GM21786 (cell line): ENCODE results near the gene CFAP70.

ENCODE experiments used
- ATAC-seq: cut with Tn5 transposase; IDR thresholded peaks from one replicate; pipeline ENCODE4 v1.9.1; 2021; ENCODE audit not compliant: unreplicated experiment

CFAP70 gene

DNA sequence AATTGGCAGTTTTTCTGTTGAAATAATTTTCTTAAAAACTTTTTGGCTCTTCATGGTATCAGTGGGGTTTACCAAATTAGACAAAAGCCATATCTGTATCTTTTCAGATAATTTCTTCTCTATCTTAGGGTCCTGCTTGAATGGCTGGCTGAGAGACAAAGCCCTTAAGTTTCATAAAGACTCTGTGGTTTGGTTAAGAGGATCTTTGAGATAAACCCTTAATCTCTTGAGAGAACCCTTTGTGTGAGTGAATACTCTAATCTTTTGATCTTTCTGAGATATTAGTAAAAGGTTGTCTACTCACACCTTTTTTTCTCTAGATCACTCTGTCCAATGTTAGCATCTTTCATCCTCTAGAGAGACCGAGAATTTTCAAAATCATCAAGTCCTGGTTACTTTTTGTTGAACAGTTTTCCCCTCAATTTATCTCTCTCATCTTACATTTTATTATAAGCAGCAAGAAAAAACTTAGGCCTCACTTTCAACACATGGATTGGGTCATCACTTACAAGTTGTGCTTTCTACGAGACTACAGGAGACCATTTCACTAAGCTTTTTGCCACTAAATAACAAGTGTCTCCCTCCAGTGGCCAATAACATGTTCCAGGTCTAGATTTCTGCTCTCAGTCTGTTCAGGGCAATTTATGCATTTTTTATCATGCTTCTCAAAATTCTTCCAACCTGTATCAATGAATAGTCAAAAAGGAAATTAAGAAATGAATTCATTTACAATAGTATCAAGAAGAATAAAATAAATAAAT lies 140.1 kb downstream of the CFAP70 start:
- ATAC-seq = no peak

DNA sequence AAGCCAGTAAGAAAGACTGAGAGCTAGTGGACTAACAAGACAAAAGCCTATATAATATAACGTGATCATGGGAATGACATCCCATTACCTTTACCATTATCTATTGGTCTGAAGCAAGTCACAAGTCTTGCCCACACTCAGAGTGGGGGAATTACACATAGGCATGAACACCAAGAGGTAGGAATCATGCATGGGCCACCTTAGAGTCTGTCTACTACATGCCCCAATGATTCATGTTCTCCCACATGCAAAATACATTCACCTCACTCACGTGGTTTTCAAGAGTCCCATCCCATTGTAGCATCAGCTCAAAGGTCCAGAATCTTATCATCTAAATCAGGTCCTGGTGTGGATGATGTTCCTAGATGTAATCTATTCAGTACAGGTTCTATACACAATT lies 141.0 kb downstream of the CFAP70 start:
- no peak for ATAC-seq

DNA sequence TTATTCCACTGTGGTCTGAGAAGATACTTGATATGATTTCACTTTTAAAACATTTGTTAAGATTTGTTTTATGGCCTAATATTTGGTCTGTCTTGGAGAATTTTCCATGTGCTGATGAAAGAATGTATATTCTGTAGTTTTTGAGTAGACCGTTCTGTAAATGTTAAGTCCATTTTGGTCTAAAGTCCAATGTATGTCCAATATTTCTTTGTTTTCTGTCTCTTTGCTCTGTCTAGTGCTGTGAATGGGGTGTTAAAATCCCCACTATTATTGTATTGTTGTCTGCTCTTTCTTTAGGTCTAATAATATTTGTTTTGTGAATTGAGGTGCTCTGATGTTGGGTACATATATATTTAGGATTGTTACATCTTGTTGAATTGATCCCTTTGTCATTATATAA lies 142.9 kb downstream of the CFAP70 start:
- ATAC-seq = no peak

DNA sequence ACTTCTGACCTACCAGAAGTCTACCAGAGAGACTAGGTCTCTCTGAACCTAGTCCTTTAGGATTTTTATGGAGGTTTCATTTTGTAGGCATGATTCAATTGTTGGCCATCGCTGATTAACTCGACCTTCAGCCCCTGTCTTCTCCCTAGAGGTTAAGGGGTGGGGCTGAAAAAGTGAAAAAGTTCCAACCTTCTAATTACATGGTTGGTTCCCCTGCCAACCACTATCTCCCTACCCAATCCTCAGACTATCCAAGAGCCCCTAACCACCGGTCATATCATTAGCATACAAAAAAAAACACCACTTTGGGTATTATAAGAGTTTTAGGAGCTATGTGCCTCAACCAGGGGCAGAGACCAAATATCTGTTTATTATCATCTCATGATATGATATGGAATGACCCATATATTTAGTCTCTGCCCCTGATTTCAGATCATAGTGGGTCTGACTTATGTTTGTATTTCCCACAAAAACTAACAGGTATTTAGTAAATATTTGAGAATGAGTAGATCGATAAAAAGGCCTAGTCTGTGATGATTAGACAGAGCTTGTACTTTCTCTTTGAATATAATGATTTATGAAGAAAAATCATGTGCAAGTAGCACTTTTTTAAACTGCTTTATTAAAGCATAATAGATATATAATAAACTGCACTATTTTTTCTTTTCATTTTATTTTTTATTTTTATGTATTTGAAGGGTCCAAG lies 147.4 kb downstream of the CFAP70 start:
- no peak for ATAC-seq

DNA sequence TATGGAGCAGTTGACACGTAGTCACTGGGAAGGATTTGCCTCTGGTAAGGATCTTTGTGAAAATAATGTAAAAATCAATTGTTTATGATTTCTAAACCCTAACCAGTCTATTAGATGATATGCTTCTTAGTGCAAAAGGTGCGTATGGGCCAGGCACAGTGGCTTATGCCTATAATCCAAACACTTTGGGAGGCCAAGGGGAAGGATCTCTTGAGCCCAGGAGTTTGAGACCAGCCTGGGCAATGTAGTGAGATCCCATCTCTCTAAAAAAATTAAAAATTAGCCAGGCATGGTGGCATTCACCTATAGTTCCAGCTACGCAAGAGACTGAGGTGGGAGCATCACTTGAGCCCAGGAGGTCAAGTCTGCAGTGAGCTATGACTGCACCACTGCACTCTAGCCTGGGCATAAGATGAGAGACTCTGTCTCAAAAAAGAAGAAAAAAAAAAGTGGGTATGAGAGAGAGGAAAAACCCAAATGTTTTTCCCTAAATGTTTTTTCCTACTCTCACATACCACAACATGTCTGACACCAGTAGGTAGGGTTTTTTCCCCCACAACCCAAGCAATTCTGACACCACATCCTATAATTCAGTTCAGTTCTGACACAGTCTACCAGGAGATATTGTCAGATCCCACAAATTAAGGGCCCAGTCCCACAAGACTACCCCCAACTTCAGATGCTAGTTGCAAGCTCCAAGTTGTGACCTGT lies 148.1 kb downstream of the CFAP70 start:
- ATAC-seq = no peak

DNA sequence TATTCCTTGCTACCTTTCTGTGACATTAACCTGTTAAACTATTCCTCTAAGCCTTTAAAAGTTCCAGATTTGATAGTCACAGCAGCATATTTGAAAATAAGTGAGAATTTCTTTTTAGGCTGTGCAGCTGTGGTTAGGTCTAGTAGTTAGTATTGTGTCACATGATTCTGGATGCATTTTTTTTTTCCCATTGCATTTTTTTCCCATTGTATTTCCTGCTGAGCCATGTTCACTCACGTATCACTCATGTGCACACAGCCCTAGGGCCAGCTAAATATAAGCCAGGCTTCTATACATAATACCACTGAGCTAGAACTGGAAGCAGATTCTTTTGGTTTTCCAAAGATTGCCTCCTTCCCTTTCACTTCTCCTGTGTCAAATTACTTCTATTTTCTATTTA lies 149.0 kb downstream of the CFAP70 start:
- no peak for ATAC-seq

DNA sequence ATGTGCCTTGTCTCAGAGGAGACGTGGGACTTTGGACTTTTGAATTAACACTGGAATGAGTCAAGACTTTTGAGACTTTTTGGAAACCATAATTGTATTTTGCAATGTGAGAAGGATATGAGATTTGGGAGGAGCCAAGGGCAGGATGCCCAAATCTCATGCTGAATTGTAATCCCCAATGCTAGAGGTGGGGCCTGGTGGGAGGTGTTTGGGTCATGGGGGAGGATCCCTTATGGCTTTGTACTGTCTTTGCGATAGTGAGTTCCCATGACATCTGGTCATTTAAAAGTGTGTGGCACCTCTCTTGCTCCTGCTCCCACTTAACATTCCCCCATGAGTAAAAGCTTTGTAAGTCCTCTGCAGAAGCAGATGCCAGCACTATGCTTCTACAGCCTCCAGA lies 150.8 kb downstream of the CFAP70 start:
- ATAC-seq = no peak

DNA sequence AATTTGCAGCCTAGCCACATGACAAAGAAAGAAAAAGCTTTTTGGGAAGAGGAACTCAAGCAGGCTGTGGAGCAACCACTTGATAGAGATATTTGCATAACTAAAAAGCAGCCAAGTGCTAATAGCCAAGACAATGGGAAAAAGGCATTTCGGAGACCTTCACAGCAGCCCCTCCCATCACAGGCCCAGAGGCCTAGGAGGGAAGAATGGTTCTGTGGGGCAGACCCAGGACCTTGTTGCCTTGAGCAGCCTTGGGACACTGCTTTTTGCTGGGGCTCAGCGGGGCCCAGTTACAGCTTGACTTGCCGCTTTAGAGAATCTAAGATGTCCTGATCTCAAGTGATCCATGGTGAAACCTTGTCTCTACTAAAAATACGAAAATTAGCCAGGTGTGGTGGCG lies 152.3 kb downstream of the CFAP70 start:
- no peak for ATAC-seq

DNA sequence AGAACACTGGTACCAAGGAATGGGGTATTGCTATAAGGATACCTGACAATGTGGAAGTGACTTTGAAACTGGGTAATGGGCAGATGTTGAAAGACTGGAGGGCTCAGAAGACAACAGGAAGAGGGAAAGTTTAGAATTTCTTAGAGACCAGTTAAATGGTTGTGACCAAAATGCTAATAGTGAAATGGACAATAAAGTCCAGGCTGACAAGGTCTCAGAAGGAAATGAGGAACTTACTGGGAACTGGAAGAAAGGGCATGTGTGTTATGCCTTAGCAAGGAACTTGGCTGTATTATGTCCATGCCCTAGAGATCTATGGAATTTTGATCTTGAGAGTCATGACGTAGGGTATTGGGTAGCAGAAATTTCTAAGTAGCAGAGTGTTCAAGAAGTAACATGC lies 152.8 kb downstream of the CFAP70 start:
- ATAC-seq = no peak

DNA sequence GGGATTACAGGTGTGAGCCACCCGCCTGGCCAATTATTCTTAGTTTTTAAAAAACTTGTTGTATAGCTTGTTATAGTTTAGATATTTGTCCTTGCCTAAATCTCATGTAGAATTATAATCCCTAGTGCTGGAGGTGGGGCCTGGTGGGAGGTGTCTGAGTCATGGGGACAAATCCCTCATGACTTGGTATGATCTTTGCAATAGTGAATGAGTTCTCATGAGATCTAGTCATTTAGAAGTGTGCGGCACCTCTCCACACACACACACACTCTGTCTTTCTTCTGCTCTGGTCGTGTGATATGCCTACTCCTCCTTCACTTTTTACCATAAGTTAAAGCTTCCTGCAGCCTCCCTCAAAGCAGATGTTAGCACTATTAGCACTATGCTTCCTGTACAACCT lies 153.6 kb downstream of the CFAP70 start:
- no peak for ATAC-seq
